K562 (cell line): ENCODE data around the gene TMEM143. TPM values are rescaled to one million over a fixed set of nuclear protein-coding genes. Genes with fewer than 3 reads are reported as not detected.

Source experiments
- BCOR ChIP-seq: fragments of 450-650 bp; IDR thresholded peaks from 2 replicates; pipeline ENCODE4 v1.6.1; 2016
- KDM5B ChIP-seq: fragments of 200-600 bp; sonication (generic); IDR thresholded peaks from 2 replicates; pipeline ENCODE4 v1.6.1; 2012; ENCODE audit warnings: low read depth, mild to moderate bottlenecking, moderate library complexity, low read length, control low read depth, inconsistent platforms; ENCODE audit not compliant: insufficient replicate concordance
- PTBP1 ChIP-seq: fragments of 200-400 bp; formaldehyde crosslinking; IDR thresholded peaks from 2 replicates; pipeline ENCODE4 v1.6.1; 2017; ENCODE audit warnings: low read depth, low read length
- PTRF ChIP-seq: fragments of 450-650 bp; IDR thresholded peaks from 2 replicates; pipeline ENCODE4 v1.6.1; 2016; ENCODE audit warnings: mild to moderate bottlenecking, missing genetic modification characterization, missing compliant biosample characterization
- SETDB1 ChIP-seq: IDR thresholded peaks from one replicate; pipeline ENCODE4 v1.6.1; 2012; ENCODE audit warnings: low read length, control low read depth, inconsistent platforms
- U2AF2 ChIP-seq: fragments of 200-400 bp; formaldehyde crosslinking; optimal IDR thresholded peaks from 2 replicates; pipeline ENCODE3; 2017; ENCODE audit warnings: low read depth, mild to moderate bottlenecking, low read length
- YY1 ChIP-seq, 3 experiments: IDR thresholded peaks; 2 replicates each; pipeline ENCODE4 v1.6.1; 2011; ENCODE audit warnings: low read length in 2 of 3, mild to moderate bottlenecking in 2 of 3, moderate library complexity in 2 of 3, borderline replicate concordance in 1 of 3, control low read depth in 1 of 3, low read depth in 1 of 3; ENCODE audit not compliant: insufficient read depth in 3 of 3, insufficient replicate concordance in 2 of 3, control insufficient read depth in 1 of 3, insufficient read length in 1 of 3; ENCODE audit errors: extremely low read depth in 1 of 3
- ZC3H11A ChIP-seq: IDR thresholded peaks from 2 replicates; pipeline ENCODE4 v1.6.1; 2012; ENCODE audit warnings: low read depth, low read length, improper control_type of control experiment
- ZNF121 ChIP-seq: sonication (generic); formaldehyde crosslinking; conservative IDR thresholded peaks from 2 replicates; pipeline ENCODE4 v1.8.0; 2022; ENCODE audit warnings: missing genetic modification reagents
- ZNF134 ChIP-seq: fragments of 250-450 bp; sonication (Bioruptor Pico); conservative IDR thresholded peaks from 2 replicates; pipeline ENCODE4 v1.4.0; 2020
- ZNF3 ChIP-seq: fragments of 250-450 bp; sonication (Bioruptor Pico); IDR thresholded peaks from 2 replicates; pipeline ENCODE4 v1.5.0; 2021; ENCODE audit warnings: mild to moderate bottlenecking, moderate library complexity
- ZNF507 ChIP-seq: conservative IDR thresholded peaks from 2 replicates; pipeline ENCODE4 v1.6.1; 2017; ENCODE audit warnings: missing genetic modification characterization, missing compliant biosample characterization
- ZNF717 ChIP-seq: fragments of 250-450 bp; sonication (Bioruptor Pico); IDR thresholded peaks from 2 replicates; pipeline ENCODE4 v1.5.0; 2021
- ZNF79 ChIP-seq: fragments of 250-450 bp; sonication (Bioruptor Pico); IDR thresholded peaks from 2 replicates; pipeline ENCODE4 v1.4.0; 2020; ENCODE audit warnings: low read depth, mild to moderate bottlenecking, moderate library complexity
- polyA plus RNA-seq, 8 experiments: library from polyadenylated mRNA; depleted of rRNA in 4 of 8; stranded (reverse) in 5 of 8; unstranded in 3 of 8; fragments of >200 nt; fragmentation: Nextera tagmentation in 2 of 8; fragmentation: Illumina TruSeq in 1 of 8; extraction: Ambion mirVana in 2 of 8; extraction: Trizol in 1 of 8; gene quantifications; 2 replicates each; pipeline versions ENCODE4 v1.2.1 to v1.2.3, GENCODE V29; 2011 to 2014; ENCODE audit warnings: inconsistent platforms in 1 of 8, missing spikeins in 1 of 8
- total RNA-seq, 7 experiments: library from RNA; depleted of rRNA in 6 of 7; stranded (reverse); fragments of >200 nt in 6 of 7; fragmentation: Illumina TruSeq in 2 of 7; extraction: Trizol in 2 of 7; gene quantifications; 2 replicates each; pipeline versions ENCODE4 v1.2.1 to v1.2.3, GENCODE V29; 2011 to 2021; ENCODE audit warnings: low replicate concordance in 1 of 7
- TF ChIP-seq, protein P1 (sequence below): fragments of 450-650 bp; IDR thresholded peaks from 2 replicates; pipeline ENCODE4 v1.7.1; 2018; ENCODE audit warnings: mild to moderate bottlenecking, low read depth; ENCODE audit not compliant: partially characterized antibody
- TF ChIP-seq, protein P2 (sequence below): fragments of 450-650 bp; formaldehyde crosslinking; IDR thresholded peaks from 2 replicates; pipeline ENCODE4 v1.4.0; 2020; ENCODE audit warnings: mild to moderate bottlenecking, moderate library complexity
- TF ChIP-seq, protein P3 (sequence below): fragments of 450-650 bp; IDR thresholded peaks from 2 replicates; pipeline ENCODE4 v1.6.1; 2016
- TF ChIP-seq, protein P4 (sequence below), 2 experiments: fragments of 450-650 bp in 1 of 2; sonication (generic) in 1 of 2; formaldehyde crosslinking; conservative IDR thresholded peaks; 2 replicates each; pipeline versions ENCODE4 v1.4.0 to v1.8.1; 2020 to 2022; ENCODE audit warnings: mild to moderate bottlenecking in 1 of 2, missing genetic modification reagents in 1 of 2
- TF ChIP-seq, protein P5 (sequence below): sonication (generic); formaldehyde crosslinking; IDR thresholded peaks from 2 replicates; pipeline ENCODE4 v1.8.1; 2023; ENCODE audit warnings: mild to moderate bottlenecking, missing genetic modification reagents

TMEM143 gene
- total and polyA plus RNA-seq, 9 of the 15 experiments (the other 6 are each of a cell fraction or from before 2014, with no cell fraction given): 0.66 to 8.8 (median 4.3) TPM

DNA sequence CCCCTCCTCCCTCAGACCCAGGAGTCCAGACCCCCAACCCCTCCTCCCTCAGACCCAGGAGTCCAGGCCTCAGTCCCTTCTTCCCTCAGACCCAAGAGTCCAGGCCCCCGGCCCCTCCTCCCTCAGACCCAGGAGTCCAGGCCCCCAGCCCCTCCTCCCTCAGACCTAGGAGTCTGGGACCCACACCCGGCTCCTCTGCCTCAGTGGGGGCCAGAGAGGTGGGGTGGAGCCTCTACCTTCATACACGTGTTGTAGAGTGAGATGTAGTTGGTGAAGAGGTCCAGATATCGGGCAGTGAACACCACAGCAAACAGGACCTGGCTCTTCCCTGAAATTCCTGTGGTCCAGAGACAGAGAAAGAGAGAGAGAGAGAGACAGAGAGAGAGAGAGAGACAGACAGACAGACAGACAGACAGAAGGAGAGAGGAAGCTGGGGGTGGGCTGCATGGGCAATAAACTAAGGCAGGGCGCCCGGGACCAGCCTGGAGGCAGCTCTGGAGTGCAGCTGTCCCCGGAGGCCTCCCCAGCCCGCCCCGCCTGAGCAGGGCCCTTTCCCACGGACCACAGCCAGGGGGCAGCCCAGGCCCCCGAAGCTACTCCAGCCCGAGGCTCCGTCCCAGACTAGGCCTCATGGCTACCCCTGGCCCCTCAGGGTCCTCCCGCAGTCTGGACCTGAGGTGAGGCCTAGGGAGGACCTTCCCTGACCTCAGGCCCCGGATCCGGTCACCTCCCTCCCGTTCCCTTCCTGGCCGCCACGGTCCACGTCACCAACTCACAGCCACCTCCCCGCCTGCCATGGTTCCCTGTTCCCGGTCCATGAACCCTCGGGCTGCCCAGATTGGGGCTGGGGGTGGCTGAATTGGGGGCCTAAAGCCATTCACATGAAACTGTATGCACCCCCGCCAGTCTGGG is 26.7 kb upstream of the TMEM143 start (continued):
- TF ChIP-seq, protein P1, sequence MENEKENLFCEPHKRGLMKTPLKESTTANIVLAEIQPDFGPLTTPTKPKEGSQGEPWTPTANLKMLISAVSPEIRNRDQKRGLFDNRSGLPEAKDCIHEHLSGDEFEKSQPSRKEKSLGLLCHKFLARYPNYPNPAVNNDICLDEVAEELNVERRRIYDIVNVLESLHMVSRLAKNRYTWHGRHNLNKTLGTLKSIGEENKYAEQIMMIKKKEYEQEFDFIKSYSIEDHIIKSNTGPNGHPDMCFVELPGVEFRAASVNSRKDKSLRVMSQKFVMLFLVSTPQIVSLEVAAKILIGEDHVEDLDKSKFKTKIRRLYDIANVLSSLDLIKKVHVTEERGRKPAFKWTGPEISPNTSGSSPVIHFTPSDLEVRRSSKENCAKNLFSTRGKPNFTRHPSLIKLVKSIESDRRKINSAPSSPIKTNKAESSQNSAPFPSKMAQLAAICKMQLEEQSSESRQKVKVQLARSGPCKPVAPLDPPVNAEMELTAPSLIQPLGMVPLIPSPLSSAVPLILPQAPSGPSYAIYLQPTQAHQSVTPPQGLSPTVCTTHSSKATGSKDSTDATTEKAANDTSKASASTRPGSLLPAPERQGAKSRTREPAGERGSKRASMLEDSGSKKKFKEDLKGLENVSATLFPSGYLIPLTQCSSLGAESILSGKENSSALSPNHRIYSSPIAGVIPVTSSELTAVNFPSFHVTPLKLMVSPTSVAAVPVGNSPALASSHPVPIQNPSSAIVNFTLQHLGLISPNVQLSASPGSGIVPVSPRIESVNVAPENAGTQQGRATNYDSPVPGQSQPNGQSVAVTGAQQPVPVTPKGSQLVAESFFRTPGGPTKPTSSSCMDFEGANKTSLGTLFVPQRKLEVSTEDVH: no peak
- TF ChIP-seq U2AF2: no peak
- TF ChIP-seq ZNF3 (CRISPR knock-in tag): no peak
- TF ChIP-seq, protein P2, sequence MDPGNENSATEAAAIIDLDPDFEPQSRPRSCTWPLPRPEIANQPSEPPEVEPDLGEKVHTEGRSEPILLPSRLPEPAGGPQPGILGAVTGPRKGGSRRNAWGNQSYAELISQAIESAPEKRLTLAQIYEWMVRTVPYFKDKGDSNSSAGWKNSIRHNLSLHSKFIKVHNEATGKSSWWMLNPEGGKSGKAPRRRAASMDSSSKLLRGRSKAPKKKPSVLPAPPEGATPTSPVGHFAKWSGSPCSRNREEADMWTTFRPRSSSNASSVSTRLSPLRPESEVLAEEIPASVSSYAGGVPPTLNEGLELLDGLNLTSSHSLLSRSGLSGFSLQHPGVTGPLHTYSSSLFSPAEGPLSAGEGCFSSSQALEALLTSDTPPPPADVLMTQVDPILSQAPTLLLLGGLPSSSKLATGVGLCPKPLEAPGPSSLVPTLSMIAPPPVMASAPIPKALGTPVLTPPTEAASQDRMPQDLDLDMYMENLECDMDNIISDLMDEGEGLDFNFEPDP: no peak
- no peak for TF ChIP-seq ZNF717 (CRISPR knock-in tag)
- no peak for TF ChIP-seq SETDB1
- no peak for TF ChIP-seq ZNF134 (CRISPR knock-in tag)
- no peak for TF ChIP-seq ZNF121 (CRISPR knock-in tag)
- TF ChIP-seq KDM5B: peak; percentile 77
- TF ChIP-seq, protein P3, sequence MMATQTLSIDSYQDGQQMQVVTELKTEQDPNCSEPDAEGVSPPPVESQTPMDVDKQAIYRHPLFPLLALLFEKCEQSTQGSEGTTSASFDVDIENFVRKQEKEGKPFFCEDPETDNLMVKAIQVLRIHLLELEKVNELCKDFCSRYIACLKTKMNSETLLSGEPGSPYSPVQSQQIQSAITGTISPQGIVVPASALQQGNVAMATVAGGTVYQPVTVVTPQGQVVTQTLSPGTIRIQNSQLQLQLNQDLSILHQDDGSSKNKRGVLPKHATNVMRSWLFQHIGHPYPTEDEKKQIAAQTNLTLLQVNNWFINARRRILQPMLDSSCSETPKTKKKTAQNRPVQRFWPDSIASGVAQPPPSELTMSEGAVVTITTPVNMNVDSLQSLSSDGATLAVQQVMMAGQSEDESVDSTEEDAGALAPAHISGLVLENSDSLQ: no peak
- TF ChIP-seq, protein P4, sequence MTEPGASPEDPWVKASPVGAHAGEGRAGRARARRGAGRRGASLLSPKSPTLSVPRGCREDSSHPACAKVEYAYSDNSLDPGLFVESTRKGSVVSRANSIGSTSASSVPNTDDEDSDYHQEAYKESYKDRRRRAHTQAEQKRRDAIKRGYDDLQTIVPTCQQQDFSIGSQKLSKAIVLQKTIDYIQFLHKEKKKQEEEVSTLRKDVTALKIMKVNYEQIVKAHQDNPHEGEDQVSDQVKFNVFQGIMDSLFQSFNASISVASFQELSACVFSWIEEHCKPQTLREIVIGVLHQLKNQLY (CRISPR knock-in tag; conservative IDR thresholded peaks at IDR 0.05): no peak
- no peak for TF ChIP-seq PTBP1
- TF ChIP-seq ZC3H11A: 0 out of 2 replicates have a peak, but pooled peaks have one; percentile 7
- no peak for TF ChIP-seq PTRF (tag)
- no peak for TF ChIP-seq ZNF507
- no peak for TF ChIP-seq ZNF79 (CRISPR knock-in tag)
- TF ChIP-seq YY1 (IDR thresholded peaks at IDR 0.05; ENCODE audit: borderline replicate concordance in 1 of 3, control insufficient read depth in 1 of 3, extremely low read depth in 1 of 3, insufficient read depth in 3 of 3, insufficient read length in 1 of 3, insufficient replicate concordance in 2 of 3, low read depth in 1 of 3, low read length in 2 of 3): peak in 2 of 3 experiments; percentile 69 to 80
- TF ChIP-seq, protein P5, sequence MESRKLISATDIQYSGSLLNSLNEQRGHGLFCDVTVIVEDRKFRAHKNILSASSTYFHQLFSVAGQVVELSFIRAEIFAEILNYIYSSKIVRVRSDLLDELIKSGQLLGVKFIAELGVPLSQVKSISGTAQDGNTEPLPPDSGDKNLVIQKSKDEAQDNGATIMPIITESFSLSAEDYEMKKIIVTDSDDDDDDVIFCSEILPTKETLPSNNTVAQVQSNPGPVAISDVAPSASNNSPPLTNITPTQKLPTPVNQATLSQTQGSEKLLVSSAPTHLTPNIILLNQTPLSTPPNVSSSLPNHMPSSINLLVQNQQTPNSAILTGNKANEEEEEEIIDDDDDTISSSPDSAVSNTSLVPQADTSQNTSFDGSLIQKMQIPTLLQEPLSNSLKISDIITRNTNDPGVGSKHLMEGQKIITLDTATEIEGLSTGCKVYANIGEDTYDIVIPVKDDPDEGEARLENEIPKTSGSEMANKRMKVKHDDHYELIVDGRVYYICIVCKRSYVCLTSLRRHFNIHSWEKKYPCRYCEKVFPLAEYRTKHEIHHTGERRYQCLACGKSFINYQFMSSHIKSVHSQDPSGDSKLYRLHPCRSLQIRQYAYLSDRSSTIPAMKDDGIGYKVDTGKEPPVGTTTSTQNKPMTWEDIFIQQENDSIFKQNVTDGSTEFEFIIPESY (CRISPR knock-in tag): peak; percentile 54; the same call in 1 of the 2 replicates
- peak; percentile 36; the same call in 1 of the 2 replicates for TF ChIP-seq BCOR
